Measurements from ENCODE around the gene PRDM16. TPM values are rescaled to one million over a fixed set of nuclear protein-coding genes. Genes with fewer than 3 reads are reported as not detected.

Gene PRDM16
- total RNA-seq, 1 experiment from 2014 or later, result 5.3 TPM

GRCh38 chr1:3420218-3420951 lies 351.4 kb downstream of the PRDM16 start:
- no peaks in the 10 kb centered on the region for H3K4me1 Mint-ChIP-seq (ENCODE audit: low read depth, unreplicated experiment)
- POLR2A ChIA-PET, result no interaction called here
- no peaks in the 10 kb centered on the region for H3K4me1 ChIP-seq

GRCh38 chr1:3422638-3423037 lies 353.6 kb downstream of the PRDM16 start:
- POLR2A ChIA-PET, result no interaction called here
- H3K4me1 Mint-ChIP-seq (ENCODE audit: low read depth, unreplicated experiment), result no peaks in the 10 kb centered on the region
- no peak overlapping the region for H3K27ac Mint-ChIP-seq (ENCODE audit: unreplicated experiment)
- H3K4me3 Mint-ChIP-seq (ENCODE audit: unreplicated experiment), result no peak overlapping the region
- Histone ChIP-seq H3K9me3 (no peaks in the 10 kb centered on the region), H3K4me3 (ENCODE audit: low read depth, low read length) (no peak overlapping the region), H3K36me3 (ENCODE audit: control insufficient read depth, insufficient read depth, low read length) (no peaks in the 10 kb centered on the region), H3K4me1 (no peaks in the 10 kb centered on the region), H3K27me3 (replicated peaks; ENCODE audit: control insufficient read depth, insufficient read depth, low read length) (no peaks in the 10 kb centered on the region)
- no peak for TF ChIP-seq CTCF (IDR thresholded peaks at IDR 0.05; ENCODE audit: insufficient read depth in 1 of 2, low read depth in 1 of 2, low read length in 1 of 2, severe bottlenecking in 1 of 2, unreplicated experiment in 1 of 2)
- intact Hi-C loops (cut with micrococcal nuclease; ENCODE audit: unreplicated experiment), result no loop called here
- no peaks in the 10 kb centered on the region for H3K9me3 Mint-ChIP-seq (ENCODE audit: unreplicated experiment)
- H3K36me3 Mint-ChIP-seq (ENCODE audit: insufficient read depth, unreplicated experiment), result no peaks in the 10 kb centered on the region
- CTCF ChIA-PET, result no interaction called here
- no peak for DNase-seq
- no TSS peak for BruUV-seq (replicated peaks)
- H3K27me3 Mint-ChIP-seq (ENCODE audit: insufficient read depth, unreplicated experiment), result no peaks in the 10 kb centered on the region

More at GRCh38 chr1:3420218-3420951, 351.4 kb downstream of the PRDM16 start:
- no peak for DNase-seq
- Mint-ChIP-seq H3K9me3 (ENCODE audit: unreplicated experiment) (no peaks in the 10 kb centered on the region), H3K4me3 (ENCODE audit: unreplicated experiment) (no peak overlapping the region), H3K36me3 (ENCODE audit: insufficient read depth, unreplicated experiment) (no peaks in the 10 kb centered on the region), H3K27me3 (ENCODE audit: insufficient read depth, unreplicated experiment) (no peaks in the 10 kb centered on the region), H3K27ac (ENCODE audit: unreplicated experiment) (no peak overlapping the region)
- no peak for TF ChIP-seq CTCF (IDR thresholded peaks at IDR 0.05; ENCODE audit: insufficient read depth in 1 of 2, low read depth in 1 of 2, low read length in 1 of 2, severe bottlenecking in 1 of 2, unreplicated experiment in 1 of 2)
- no peaks in the 10 kb centered on the region; the same call in 1 of the 2 replicates for H3K9me3 ChIP-seq
- no peaks in the 10 kb centered on the region for H3K36me3 ChIP-seq (ENCODE audit: control insufficient read depth, insufficient read depth, low read length)
- BruUV-seq (replicated peaks), result no TSS peak
- H3K27me3 ChIP-seq (replicated peaks; ENCODE audit: control insufficient read depth, insufficient read depth, low read length), result no peaks in the 10 kb centered on the region
- CTCF ChIA-PET, result interaction anchor here (0.7 kb wide), 1 partner anchor 135 kb away, joined by 3 read pairs; no protein-coding TSS in a partner anchor
- intact Hi-C loops (cut with micrococcal nuclease; ENCODE audit: unreplicated experiment), result no loop called here
- no peak overlapping the region for H3K4me3 ChIP-seq (ENCODE audit: low read depth, low read length)

- TF ChIP-seq CTCF (IDR thresholded peaks at IDR 0.05; ENCODE audit: insufficient read depth in 1 of 2, low read depth in 1 of 2, low read length in 1 of 2, severe bottlenecking in 1 of 2, unreplicated experiment in 1 of 2), result no peak
- no peaks in the 10 kb centered on the region for H3K36me3 ChIP-seq (ENCODE audit: control insufficient read depth, insufficient read depth, low read length)
- no peak overlapping the region for H3K27ac Mint-ChIP-seq (ENCODE audit: unreplicated experiment)
- no peaks in the 10 kb centered on the region for H3K36me3 Mint-ChIP-seq (ENCODE audit: insufficient read depth, unreplicated experiment)
- H3K4me3 Mint-ChIP-seq (ENCODE audit: unreplicated experiment), result no peak overlapping the region
- DNase-seq, result no peak
- H3K4me3 ChIP-seq (ENCODE audit: low read depth, low read length), result no peak overlapping the region
- no peaks in the 10 kb centered on the region for H3K4me1 ChIP-seq
- H3K27me3 Mint-ChIP-seq (ENCODE audit: insufficient read depth, unreplicated experiment), result no peaks in the 10 kb centered on the region
- intact Hi-C loops (cut with micrococcal nuclease; ENCODE audit: unreplicated experiment), result no loop called here
- ChIA-PET POLR2A (no interaction called here), CTCF (no interaction called here)
- H3K4me1 Mint-ChIP-seq (ENCODE audit: low read depth, unreplicated experiment), result no peaks in the 10 kb centered on the region
- no TSS peak for BruUV-seq (replicated peaks)
- no peaks in the 10 kb centered on the region for H3K27me3 ChIP-seq (replicated peaks; ENCODE audit: control insufficient read depth, insufficient read depth, low read length)
- H3K9me3 Mint-ChIP-seq (ENCODE audit: unreplicated experiment), result no peaks in the 10 kb centered on the region
- H3K9me3 ChIP-seq, result no peaks in the 10 kb centered on the region
These were observed 354.3 kb downstream of the PRDM16 start for GRCh38 chr1:3423245-3423829.
